PC-9 (cell line): ENCODE data around the gene PTPN6.

Experiments
- EZH2 ChIP-seq: fragments of 200-600 bp; sonication (generic); IDR thresholded peaks from 2 replicates; pipeline ENCODE4 v1.8.0; 2017; ENCODE audit warnings: antibody characterized with exemption, low read depth
- TF ChIP-seq, protein P1 (sequence below): fragments of 200-600 bp; sonication (generic); conservative IDR thresholded peaks from 2 replicates; pipeline ENCODE4 v1.6.1; 2017; ENCODE audit warnings: mixed run types, antibody characterized with exemption, mild to moderate bottlenecking, moderate library complexity

DNA sequence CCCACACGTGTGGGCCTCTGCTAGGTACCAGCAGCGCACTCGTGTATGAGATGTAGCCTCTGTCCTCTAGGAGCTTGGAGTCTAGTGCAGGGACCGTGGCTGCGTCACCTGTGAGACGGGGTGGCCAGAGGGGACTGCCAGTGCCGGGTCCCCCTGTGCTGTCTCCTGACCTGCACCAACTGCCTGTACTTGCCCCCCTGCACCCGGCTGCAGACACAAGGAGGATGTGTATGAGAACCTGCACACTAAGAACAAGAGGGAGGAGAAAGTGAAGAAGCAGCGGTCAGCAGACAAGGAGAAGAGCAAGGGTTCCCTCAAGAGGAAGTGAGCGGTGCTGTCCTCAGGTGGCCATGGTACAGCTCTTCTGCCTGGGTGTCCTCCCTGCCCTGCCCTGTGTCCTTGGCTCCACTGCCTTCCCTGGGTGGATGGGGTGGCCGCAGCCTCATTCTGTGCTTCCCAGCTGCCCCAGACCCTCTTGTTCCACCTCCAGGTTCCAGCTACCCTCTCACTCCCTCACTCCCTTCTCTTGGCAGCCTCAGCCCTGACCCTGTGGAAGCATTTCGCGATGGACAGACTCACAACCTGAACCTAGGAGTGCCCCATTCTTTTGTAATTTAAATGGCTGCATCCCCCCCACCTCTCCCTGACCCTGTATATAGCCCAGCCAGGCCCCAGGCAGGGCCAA, 9.6 kb downstream of the PTPN6 start:
- TF ChIP-seq, protein P1, sequence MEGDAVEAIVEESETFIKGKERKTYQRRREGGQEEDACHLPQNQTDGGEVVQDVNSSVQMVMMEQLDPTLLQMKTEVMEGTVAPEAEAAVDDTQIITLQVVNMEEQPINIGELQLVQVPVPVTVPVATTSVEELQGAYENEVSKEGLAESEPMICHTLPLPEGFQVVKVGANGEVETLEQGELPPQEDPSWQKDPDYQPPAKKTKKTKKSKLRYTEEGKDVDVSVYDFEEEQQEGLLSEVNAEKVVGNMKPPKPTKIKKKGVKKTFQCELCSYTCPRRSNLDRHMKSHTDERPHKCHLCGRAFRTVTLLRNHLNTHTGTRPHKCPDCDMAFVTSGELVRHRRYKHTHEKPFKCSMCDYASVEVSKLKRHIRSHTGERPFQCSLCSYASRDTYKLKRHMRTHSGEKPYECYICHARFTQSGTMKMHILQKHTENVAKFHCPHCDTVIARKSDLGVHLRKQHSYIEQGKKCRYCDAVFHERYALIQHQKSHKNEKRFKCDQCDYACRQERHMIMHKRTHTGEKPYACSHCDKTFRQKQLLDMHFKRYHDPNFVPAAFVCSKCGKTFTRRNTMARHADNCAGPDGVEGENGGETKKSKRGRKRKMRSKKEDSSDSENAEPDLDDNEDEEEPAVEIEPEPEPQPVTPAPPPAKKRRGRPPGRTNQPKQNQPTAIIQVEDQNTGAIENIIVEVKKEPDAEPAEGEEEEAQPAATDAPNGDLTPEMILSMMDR = no peak
- TF ChIP-seq EZH2 = no peak
